ENCODE results near the gene CHP1.
"Not testable (repeated sequence)": the region's sequence is repeated elsewhere in the genome, so short reads cannot be mapped to it uniquely, and the experiment has no call there.

CHP1 gene

DNA sequence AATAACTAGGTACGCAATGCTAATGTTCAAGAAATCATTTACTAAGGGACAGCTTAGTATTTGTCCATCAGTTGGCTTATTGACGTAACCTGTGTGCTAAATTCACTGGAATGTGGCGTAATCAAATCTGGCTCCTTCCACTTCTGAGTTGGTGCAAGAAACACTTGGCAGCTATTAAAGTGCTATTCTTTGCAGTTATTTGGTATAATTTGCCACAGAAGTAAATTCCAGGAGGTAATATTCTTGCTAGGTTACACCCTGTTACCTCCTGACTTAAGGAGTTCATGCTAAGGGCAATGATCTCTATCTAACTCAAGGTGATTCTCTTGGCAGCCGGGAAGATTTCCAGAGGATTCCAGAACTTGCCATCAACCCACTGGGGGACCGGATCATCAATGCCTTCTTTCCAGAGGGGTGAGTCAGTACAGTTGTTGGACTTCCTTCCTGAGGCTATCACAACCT is 25.5 kb downstream of the CHP1 start:
- TF ChIP-seq, protein P1, sequence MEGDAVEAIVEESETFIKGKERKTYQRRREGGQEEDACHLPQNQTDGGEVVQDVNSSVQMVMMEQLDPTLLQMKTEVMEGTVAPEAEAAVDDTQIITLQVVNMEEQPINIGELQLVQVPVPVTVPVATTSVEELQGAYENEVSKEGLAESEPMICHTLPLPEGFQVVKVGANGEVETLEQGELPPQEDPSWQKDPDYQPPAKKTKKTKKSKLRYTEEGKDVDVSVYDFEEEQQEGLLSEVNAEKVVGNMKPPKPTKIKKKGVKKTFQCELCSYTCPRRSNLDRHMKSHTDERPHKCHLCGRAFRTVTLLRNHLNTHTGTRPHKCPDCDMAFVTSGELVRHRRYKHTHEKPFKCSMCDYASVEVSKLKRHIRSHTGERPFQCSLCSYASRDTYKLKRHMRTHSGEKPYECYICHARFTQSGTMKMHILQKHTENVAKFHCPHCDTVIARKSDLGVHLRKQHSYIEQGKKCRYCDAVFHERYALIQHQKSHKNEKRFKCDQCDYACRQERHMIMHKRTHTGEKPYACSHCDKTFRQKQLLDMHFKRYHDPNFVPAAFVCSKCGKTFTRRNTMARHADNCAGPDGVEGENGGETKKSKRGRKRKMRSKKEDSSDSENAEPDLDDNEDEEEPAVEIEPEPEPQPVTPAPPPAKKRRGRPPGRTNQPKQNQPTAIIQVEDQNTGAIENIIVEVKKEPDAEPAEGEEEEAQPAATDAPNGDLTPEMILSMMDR (IDR thresholded peaks at IDR 0.05; ENCODE audit: borderline replicate concordance, insufficient read depth, low read depth, low read length), result no peak
- H3K4me3 ChIP-seq (ENCODE audit: low read depth, low read length), result no peak overlapping the region

DNA sequence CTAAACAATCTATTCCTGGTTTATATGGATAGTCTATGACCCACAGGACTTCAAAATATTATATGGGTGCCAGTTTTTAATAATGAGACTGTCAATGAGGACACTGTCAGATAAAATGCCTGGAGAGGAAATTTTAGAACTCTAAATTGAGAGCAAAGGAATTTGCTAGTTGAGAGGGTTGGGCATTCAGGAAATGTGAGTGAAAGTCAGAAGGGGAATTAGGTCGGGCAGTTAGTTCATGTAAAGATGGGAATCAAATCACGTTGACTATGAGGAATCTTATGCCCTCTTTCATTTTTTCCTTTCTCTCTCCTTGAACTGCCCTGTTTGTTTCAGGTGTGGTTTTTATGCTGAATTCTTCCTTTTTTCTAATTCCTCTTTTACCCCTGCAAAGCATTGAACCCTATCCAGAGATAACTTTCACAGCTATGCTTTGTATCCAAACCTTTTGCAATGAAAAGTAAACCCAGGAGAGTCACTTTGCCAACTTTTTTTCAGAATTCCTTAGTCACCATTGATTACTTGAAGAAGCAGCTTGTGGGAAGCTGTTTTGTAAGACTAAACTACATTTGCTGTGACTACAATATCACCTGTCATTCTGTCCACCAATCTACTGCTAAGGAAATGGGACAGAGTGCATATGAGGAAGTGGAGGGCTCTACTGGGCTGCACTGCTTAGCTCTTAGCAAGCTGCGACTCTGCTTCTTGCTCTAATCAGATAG is 27.8 kb downstream of the CHP1 start:
- H3K4me3 ChIP-seq (ENCODE audit: low read depth, low read length), result no peak overlapping the region
- TF ChIP-seq, protein P1 (IDR thresholded peaks at IDR 0.05; ENCODE audit: borderline replicate concordance, insufficient read depth, low read depth, low read length), result no peak

DNA sequence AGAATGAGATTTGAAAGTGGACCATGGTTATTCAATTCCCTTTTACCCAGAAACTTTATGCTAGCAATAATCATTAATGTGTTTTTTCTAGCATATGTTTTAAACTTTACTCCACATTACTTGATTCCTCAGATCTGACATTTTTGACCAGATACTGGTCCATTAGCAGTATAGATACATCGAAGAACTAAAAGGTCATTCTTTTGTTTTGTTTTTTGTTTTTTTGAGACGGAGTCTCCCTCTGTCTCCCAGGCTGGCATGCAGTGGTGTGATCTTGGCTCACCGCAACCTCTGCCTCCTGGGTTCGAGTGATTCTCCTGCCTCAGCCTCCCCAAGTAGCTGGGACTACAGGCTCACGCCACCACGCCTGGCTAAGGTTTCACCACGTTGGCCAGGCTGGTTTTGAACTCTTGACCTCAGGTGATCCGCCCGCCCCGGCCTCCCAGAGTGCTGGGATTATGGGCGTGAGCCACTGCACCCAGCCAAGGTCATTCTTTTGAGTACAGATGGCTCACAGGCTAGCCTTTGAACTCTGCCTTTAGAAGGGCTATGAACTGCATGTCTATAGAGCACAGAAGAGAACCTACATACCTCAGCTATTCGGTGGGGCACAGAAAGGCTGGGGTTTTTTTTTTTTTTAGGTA is 28.6 kb downstream of the CHP1 start:
- TF ChIP-seq, protein P1 (IDR thresholded peaks at IDR 0.05; ENCODE audit: borderline replicate concordance, insufficient read depth, low read depth, low read length), result no peak
- H3K4me3 ChIP-seq (ENCODE audit: low read depth, low read length), result no peak overlapping the region

DNA sequence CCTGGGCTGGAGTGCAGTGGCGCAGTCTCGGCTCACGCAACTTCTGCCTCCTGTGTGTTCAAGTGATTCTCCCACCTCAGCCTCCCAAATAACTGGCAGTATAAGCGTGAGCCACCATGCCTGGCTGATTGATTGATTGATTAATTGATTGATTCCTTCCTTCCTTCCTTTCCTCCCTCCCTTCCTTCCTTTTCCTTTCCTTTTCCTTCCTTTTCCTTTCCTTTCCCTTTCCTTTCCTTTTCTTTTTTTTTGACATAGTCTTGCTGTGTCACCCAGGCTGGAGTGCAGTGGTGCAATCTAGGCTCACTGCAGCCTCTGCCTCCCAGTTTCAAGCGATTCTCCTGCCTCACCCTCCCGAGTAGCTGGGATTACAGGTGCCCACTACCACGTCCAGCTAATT is 29.9 kb downstream of the CHP1 start:
- H3K4me3 ChIP-seq (ENCODE audit: low read depth, low read length), result not testable (repeated sequence)

DNA sequence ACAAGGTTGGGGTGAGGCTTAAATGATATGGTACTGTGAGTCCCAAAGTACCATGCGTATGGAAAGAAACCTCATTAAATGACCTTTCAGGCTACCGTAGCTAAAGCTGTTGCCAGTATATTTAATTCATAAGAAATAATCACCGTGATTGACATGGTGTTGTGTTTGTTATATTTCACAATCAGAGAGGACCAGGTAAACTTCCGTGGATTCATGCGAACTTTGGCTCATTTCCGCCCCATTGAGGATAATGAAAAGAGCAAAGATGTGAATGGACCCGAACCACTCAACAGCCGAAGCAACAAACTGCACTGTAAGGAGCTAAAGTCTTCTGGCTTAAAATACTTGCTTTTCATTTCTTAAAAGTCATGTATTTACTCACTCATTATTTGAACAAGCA is 31.5 kb downstream of the CHP1 start:
- TF ChIP-seq, protein P1 (IDR thresholded peaks at IDR 0.05; ENCODE audit: borderline replicate concordance, insufficient read depth, low read depth, low read length), result no peak
- no peak overlapping the region for H3K4me3 ChIP-seq (ENCODE audit: low read depth, low read length)

DNA sequence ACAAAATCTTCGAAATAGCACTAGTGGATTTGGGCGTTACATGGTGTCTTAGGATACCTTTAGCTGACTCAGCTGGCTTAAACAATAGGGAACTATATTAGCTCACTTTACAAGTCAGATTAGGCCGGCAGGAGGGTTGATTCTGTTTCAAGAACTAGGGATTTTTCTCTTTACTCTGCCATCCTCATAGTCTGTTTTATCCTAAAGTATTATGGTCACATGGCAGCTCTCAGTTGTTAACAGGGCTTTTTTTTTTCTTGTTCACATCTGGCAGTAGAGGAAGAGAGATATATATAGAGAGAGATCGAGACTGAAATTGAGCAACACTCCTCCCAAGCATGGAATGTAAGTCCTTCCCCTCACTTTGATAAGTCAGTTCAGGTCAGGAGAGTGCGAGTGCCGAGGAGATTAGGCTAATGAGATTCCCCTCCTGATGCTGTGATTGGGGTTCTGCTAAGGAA is 32.9 kb downstream of the CHP1 start:
- TF ChIP-seq, protein P1 (IDR thresholded peaks at IDR 0.05; ENCODE audit: borderline replicate concordance, insufficient read depth, low read depth, low read length), result no peak
- H3K4me3 ChIP-seq (ENCODE audit: low read depth, low read length), result no peak overlapping the region

DNA sequence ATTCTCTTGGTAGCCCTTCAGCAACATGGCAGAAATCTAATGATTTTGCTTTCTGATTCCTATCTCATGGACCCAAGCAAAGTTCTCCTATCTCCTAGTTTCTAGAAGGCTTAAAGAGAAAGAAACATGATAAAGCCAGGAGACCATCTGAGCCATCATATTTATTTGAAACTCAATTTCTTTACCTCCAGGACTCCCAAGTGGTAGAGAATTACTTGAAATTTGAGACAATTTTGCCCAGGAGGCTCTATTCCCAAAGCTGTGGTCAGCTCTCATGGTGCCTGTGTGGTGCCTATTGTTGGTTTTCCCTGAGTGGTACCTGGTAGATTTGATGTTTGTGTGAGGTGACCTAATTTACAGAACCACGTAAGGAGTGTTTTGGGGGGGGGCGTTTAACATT is 38.8 kb downstream of the CHP1 start:
- TF ChIP-seq, protein P1 (IDR thresholded peaks at IDR 0.05; ENCODE audit: borderline replicate concordance, insufficient read depth, low read depth, low read length), result no peak
- no peak overlapping the region for H3K4me3 ChIP-seq (ENCODE audit: low read depth, low read length)
